ENCODE data around the gene ATR. TPM values are rescaled to one million over a fixed set of nuclear protein-coding genes. Genes with fewer than 3 reads are reported as not detected.

The ATR gene
- total RNA-seq, 1 donor, result 22.1 TPM

GRCh38 chr3:142468456-142468855 is 110.1 kb downstream of the ATR start:
- H4K20me1 ChIP-seq (ENCODE audit: insufficient read depth, low read length), result no peaks in the 10 kb centered on the region
- H3K27me3 ChIP-seq (ENCODE audit: insufficient read depth, low read length), result no peaks in the 10 kb centered on the region
- H3K4me3 ChIP-seq (ENCODE audit: insufficient read depth, low read length), result no peak overlapping the region
- no peaks in the 10 kb centered on the region for H3K9me3 ChIP-seq (ENCODE audit: low read depth, low read length)
- no peaks in the 10 kb centered on the region for H3K4me1 ChIP-seq (ENCODE audit: insufficient read depth, low read length)
- H3K79me2 ChIP-seq (ENCODE audit: insufficient read depth, low read length), result no peaks in the 10 kb centered on the region
- H3K27ac ChIP-seq (ENCODE audit: low read depth, low read length), result no peak overlapping the region
- no peaks in the 10 kb centered on the region for H3K36me3 ChIP-seq (ENCODE audit: insufficient read depth, low read length)
- no peak overlapping the region for H2AFZ ChIP-seq (ENCODE audit: low read length)
- DNase-seq (ENCODE audit: insufficient read length, low spot score, missing footprints), result no peak
- no peak overlapping the region for H3K4me2 ChIP-seq (ENCODE audit: insufficient read depth, low read length)
- TF ChIP-seq, protein P1, sequence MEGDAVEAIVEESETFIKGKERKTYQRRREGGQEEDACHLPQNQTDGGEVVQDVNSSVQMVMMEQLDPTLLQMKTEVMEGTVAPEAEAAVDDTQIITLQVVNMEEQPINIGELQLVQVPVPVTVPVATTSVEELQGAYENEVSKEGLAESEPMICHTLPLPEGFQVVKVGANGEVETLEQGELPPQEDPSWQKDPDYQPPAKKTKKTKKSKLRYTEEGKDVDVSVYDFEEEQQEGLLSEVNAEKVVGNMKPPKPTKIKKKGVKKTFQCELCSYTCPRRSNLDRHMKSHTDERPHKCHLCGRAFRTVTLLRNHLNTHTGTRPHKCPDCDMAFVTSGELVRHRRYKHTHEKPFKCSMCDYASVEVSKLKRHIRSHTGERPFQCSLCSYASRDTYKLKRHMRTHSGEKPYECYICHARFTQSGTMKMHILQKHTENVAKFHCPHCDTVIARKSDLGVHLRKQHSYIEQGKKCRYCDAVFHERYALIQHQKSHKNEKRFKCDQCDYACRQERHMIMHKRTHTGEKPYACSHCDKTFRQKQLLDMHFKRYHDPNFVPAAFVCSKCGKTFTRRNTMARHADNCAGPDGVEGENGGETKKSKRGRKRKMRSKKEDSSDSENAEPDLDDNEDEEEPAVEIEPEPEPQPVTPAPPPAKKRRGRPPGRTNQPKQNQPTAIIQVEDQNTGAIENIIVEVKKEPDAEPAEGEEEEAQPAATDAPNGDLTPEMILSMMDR (IDR thresholded peaks at IDR 0.05; ENCODE audit: extremely low read depth, low read depth, low read length), result no peak

- Histone ChIP-seq H3K4me3 (ENCODE audit: insufficient read depth, low read length) (no peak overlapping the region), H3K4me1 (ENCODE audit: insufficient read depth, low read length) (no peaks in the 10 kb centered on the region), H2AFZ (ENCODE audit: low read length) (no peak overlapping the region), H3K9me3 (ENCODE audit: low read depth, low read length) (no peaks in the 10 kb centered on the region), H3K27me3 (ENCODE audit: insufficient read depth, low read length) (no peaks in the 10 kb centered on the region), H3K36me3 (ENCODE audit: insufficient read depth, low read length) (no peaks in the 10 kb centered on the region), H3K4me2 (ENCODE audit: insufficient read depth, low read length) (no peak overlapping the region), H3K27ac (ENCODE audit: low read depth, low read length) (no peak overlapping the region), H3K79me2 (ENCODE audit: insufficient read depth, low read length) (no peaks in the 10 kb centered on the region), H4K20me1 (ENCODE audit: insufficient read depth, low read length) (no peaks in the 10 kb centered on the region)
- no peak for DNase-seq (ENCODE audit: insufficient read length, low spot score, missing footprints)
- TF ChIP-seq, protein P1 (IDR thresholded peaks at IDR 0.05; ENCODE audit: extremely low read depth, low read depth, low read length), result no peak
Measured at GRCh38 chr3:142467768-142468167, 110.8 kb downstream of the ATR start.

DNA sequence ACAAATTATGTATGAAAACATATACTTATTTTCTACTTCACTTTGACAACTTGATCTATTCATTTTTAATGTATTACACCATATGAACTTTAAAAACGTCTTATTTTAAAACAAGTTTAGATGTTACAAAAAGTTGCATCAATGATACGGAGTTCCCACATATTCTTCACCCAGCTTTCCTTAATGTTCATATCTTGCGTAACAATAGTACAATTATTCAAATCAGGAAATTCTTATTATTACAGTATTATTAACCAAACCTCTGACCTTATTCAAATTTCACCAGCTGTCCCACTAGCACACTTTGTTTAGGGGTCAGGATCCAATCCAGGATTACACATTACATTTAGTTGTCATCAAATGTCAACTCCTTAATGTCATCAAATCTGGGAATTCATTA is 117.8 kb downstream of the ATR start:
- Histone ChIP-seq H3K36me3 (ENCODE audit: insufficient read depth, low read length) (peaks cover 14% of the 10 kb centered on the region), H3K9me3 (ENCODE audit: low read depth, low read length) (no peaks in the 10 kb centered on the region), H3K4me3 (ENCODE audit: insufficient read depth, low read length) (no peak overlapping the region), H3K27ac (ENCODE audit: low read depth, low read length) (no peak overlapping the region), H3K79me2 (ENCODE audit: insufficient read depth, low read length) (no peaks in the 10 kb centered on the region), H3K4me1 (ENCODE audit: insufficient read depth, low read length) (no peaks in the 10 kb centered on the region), H3K4me2 (ENCODE audit: insufficient read depth, low read length) (no peak overlapping the region), H4K20me1 (ENCODE audit: insufficient read depth, low read length) (no peaks in the 10 kb centered on the region), H3K27me3 (ENCODE audit: insufficient read depth, low read length) (no peaks in the 10 kb centered on the region), H2AFZ (ENCODE audit: low read length) (no peak overlapping the region)
- TF ChIP-seq, protein P1 (IDR thresholded peaks at IDR 0.05; ENCODE audit: extremely low read depth, low read depth, low read length), result no peak
- no peak for DNase-seq (ENCODE audit: insufficient read length, low spot score, missing footprints)

GRCh38 chr3:142459929-142460328 is 118.6 kb downstream of the ATR start:
- no peak overlapping the region for H3K4me2 ChIP-seq (ENCODE audit: insufficient read depth, low read length)
- H3K9me3 ChIP-seq (ENCODE audit: low read depth, low read length), result no peaks in the 10 kb centered on the region
- H3K4me1 ChIP-seq (ENCODE audit: insufficient read depth, low read length), result no peaks in the 10 kb centered on the region
- DNase-seq (ENCODE audit: insufficient read length, low spot score, missing footprints), result no peak
- H3K4me3 ChIP-seq (ENCODE audit: insufficient read depth, low read length), result no peak overlapping the region
- TF ChIP-seq, protein P1 (IDR thresholded peaks at IDR 0.05; ENCODE audit: extremely low read depth, low read depth, low read length), result no peak
- no peak overlapping the region for H3K27ac ChIP-seq (ENCODE audit: low read depth, low read length)
- H4K20me1 ChIP-seq (ENCODE audit: insufficient read depth, low read length), result no peaks in the 10 kb centered on the region
- H3K79me2 ChIP-seq (ENCODE audit: insufficient read depth, low read length), result no peaks in the 10 kb centered on the region
- no peak overlapping the region for H2AFZ ChIP-seq (ENCODE audit: low read length)
- H3K36me3 ChIP-seq (ENCODE audit: insufficient read depth, low read length), result peaks cover 14% of the 10 kb centered on the region
- H3K27me3 ChIP-seq (ENCODE audit: insufficient read depth, low read length), result no peaks in the 10 kb centered on the region

Data from osteoblast (primary cell).